HG02973 (cell line): Measurements from ENCODE around the gene FBXO10.

Source experiments
- ATAC-seq: cut with Tn5 transposase; IDR thresholded peaks from one replicate; pipeline ENCODE4 v1.9.1; 2021; ENCODE audit warnings: moderate library complexity; ENCODE audit not compliant: unreplicated experiment

The FBXO10 gene

DNA sequence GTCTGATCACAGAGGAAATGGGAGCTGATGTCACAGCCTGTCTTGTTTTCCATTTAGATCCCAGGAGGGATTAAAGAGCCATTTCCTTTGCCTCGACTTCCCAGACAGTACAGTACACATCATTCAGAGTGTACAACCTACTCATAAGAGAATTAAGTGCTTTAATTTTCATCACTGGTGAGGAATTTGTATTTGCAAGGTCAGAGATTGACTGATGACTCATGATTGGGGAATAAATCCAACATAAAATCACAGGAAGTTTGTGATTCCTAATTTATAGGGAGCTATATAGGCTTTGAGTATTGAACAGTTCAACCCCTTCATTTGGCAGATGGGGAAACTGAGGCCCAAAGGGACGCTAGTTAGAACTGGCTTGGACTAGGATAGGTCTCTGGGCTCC, 20.3 kb upstream of the FBXO10 start:
- ATAC-seq, result no peak

DNA sequence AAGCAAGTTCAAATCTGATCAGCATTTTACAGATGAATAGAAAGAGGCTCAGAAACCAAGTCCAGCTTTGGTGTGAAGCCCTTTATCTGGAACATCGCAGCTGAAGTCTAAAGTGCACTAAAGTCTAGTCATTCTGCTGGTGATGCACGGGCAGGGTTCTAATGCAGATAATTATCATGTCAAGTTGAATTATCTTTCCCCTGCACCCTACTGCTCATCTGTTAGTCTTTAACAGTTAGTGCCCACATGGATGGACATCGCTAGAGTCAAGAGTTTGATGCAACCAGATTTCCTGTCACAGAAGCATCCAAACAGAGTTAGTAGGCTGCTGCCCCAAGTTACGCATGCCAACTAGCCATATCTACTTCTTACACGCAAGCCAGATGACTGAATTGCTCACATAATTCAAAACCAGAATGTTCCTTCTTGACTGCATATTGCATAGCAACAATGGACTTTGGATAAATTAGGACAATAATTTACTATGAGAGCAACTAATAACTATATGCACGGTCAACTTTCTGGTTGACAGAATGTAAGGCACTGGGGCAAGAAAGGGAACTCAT, 17.8 kb upstream of the FBXO10 start:
- ATAC-seq, result no peak

DNA sequence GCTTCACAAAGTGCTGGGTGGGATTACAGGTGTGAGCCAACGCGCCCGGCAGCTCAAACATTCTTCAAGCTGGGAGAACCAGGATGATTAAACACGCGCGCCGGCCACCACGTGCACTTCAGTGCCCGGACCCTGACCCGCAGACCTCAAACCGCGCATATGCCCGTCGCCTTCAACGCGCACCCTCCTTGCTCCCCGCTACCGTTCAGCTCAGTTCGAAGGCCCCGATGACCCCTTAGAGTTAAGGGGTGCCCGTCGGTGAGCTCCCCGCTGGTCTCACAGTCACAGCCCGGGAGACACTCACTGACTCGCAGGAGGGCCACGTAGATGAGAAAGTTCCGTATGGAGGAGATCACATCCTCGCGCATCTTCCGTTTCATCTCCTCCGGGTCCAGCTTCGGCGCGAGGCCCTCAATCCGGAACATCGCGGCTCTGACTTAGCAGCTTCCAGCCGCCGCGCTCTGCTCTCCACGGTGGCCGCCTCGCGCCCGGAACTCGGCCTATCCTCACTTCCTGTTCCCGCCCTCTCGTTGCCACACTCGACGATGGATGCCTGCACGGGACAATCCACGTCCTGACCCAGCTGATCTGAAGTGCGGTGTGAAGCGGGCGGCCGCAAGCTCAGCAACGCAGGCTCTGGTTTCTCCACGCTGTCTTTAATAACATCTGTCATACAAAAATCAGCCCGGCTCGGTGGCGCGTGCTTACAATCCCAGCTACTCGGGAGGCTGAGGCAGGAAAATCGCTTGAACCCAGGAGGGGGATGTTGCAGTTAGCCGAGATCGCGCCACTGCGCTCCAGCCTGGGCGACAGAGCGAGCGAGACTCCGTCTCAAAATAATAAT, 16.1 kb upstream of the FBXO10 start, which contains the start of gene TOMM5:
Gene TOMM5, minus strand, starts transcription at position 490 of the 844 bp plus-strand sequence. Its CDS starts 65 bp downstream, at position 425.
- ATAC-seq, result peak; percentile 87

DNA sequence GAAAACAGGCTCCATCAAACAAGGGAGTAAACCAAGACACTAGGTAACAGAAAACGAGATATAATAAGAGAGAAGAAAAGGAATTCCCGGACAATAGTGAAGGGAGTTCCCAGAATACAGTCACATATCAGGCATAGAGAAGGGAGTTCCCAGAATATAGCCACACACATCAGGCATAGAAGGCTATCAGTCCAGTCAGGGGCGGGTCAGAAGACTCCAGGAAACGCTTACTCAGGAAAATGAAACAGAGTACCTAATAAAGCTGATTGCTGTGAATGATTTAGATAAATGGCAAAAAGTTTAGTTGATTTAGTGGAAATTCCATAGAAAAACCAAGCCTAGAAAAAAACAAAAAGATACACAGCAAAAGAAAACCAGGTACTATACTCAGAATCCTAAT, 11.3 kb upstream of the FBXO10 start:
- ATAC-seq, result no peak

DNA sequence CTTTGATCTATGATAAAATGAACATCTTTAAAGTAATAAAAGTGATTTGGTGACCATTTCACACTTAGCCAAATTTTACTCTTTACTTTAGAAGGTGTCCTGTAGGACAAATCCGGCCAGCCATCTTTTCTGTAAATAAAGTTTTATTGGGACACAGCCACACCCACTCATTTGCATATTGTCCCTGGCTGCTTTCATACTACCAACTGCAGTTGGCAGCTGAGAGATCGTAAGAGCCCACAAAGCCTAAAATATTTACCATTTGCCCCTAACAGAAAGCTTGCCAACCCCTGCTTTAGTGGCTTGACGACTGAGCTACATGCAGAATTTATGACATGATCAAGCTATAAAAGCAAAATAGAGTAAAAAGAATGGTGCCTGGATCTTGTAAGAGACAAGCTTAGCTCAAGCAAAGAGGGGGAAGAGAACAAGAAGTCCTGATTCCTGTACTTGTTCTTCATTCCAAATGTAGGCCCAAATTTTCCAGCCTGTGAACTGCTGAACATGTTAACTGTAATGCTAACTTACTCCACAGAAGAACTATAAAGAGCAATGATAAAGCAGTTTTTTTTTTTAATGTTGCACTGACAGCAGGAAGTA, 7.4 kb upstream of the FBXO10 start:
- ATAC-seq, result no peak

DNA sequence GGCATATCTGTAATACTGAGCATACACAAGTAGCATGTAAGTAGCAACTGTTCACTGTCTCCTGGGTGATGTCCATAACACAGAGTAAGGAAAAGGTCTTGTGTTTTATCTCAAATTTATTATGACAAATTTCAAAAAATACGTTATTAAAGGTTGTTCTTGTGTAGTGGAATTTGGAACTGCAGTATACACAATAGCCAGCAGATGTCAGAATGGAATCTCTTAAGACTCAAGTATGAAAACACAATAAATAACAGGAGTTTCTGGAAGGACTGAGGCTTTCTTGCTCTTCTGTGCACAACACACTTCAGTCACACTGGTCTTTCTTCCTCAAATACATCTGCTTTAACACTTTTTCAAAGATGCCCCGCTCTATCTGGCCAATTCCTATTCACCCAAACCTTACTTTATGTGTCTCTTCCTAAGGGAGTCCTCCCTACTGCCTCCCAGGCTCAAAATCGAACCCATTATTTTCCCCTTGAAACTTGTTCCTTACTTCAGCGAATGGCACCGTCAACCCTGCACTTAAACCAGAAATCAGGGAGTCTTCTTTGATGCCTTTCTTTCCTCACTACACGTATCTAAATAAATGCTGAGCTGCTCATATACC, 6.5 kb upstream of the FBXO10 start:
- no peak for ATAC-seq

DNA sequence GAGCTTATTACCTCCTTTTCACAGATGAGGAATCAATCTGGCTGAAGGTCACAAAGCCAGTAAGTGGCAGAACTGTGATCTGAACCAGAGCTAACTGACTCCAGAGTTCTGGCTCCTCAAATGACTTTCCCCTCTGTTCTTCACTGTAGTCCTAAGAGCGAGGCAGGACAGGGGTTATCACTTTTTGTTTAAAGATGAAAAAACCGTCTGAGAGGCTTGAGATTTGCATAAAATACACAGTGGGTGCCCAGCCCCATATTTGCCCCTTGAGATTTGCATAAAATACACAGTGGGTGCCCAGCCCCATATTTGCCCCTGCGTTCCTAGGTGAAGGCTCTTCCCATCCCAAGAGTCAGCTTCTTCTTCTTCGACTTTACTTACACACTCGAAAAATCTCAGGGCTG, 667 bp downstream of the FBXO10 start:
- ATAC-seq, result peak; percentile 32

DNA sequence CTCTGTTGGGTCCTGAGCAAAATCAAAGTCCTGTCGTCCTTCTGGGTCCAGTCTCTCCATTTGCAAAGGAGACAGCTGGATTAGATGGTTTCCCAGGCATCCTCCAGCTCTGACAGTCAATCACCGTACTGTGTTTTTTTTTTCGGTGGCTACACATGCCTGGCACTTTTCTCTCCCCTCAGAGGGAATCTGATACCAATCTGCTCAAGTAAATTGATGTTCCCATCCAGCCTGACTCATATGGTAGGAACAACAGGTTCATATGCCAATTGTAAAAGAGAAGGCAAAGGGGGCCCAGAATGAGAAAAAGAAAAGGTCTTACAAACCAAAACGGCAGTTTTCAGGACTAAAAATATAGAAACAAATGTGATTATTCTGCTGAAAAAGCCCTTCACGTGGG, 1.2 kb downstream of the FBXO10 start:
- no peak for ATAC-seq

DNA sequence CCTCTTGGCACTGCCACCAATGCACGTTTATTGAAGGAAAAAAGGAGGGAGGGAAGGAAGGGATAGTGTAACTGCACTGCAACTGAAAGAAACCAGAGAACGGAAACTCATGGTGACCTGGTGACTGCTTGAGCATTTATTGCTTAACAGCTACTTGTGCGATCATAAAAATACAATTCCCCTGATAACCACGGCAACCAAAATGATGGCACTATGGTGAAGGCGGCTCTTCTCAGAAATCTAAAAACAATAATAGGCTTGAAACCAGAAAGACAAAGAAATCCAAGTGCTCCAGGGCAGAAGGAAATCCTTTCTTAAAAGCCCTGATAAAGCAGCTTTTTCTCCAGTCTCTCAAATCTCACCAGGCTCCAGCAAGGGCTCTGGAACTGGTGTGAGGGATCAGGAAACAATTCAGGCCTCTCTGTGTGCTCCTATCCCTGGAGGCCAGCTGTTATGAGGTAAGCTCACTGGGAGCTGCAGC, 1.9 kb downstream of the FBXO10 start:
- ATAC-seq, result no peak

DNA sequence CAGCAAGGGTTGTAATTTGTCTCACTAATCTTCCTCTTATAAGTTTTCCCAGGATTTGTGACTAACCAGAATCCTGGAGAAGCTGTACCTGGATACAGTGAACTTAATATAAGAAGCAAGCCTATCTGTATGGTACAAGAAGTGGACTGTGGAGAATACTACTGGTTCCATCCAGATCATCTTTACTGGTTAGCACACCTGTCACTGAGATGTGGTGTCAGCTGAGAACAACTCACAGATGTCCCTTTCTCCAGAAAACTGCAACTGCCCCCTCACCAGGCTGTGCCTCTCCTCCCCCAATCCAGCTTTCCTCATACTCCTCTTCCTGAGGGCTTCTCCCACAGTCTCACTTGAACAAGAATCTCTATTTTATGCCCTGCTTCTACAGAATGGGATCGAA, 4.9 kb downstream of the FBXO10 start:
- ATAC-seq, result no peak

DNA sequence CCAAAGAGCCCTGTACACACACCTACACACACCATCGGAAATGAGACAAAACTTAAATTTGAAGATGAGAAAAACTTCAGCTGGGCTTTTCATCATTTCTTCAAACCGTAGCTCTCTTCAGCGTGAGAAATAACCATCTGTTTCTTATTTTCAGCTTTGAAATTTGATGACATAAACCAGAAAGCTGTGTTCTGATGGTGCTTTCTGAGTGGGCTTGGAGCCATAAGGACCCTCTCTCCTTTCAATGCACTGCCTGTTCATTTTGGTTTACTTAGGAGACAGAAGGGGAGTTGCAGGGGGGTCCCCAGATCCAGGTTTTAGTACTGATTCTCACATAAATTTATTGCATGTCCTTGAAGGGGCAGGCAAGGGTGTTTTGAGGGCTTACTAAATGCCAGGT, 9.5 kb downstream of the FBXO10 start:
- ATAC-seq, result no peak

DNA sequence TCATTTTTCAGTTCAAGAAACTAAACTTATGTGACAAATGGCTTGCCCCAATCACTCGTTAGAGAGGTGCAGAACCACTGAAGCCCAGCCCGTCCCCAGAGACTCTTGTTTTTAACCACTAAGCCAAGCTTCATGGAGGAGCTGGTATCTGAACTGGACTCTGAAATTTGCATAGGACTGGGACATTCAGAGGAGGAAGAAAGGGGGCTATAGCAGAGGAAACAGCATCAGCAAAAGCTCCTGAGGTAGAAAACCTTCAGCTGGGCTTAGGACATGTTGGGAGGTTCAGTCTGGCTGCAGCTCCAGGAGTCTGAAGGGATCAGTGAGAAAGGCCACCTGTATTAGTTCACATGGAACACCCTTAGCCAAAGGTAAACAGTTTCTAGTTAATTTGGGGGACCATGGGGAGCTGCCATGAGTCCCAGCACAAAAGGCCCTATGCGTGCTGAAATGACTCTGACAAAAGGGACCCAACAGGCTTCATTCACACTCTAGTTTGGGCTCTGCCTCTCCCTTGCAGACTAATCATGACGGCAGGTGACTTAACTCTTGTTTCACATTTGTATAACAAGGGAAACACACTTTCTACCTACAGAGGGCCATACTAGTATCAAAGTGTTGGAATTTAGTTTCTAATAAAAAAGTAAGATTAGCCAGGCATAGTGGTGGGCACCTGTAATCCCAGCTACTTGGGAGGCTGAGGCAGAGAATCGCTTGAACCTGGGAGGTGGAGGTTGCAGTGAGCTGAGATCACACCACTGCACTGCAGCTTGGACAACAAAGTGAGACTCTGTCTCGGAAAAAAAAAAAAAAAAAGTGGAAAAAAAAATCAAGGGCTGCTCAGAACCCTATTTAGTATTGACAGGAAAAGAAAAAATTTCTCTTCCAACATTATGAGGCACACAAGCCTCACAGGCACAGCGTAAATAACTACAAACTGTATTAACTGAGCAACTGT, 10.2 kb downstream of the FBXO10 start:
- peak; percentile 77 for ATAC-seq

DNA sequence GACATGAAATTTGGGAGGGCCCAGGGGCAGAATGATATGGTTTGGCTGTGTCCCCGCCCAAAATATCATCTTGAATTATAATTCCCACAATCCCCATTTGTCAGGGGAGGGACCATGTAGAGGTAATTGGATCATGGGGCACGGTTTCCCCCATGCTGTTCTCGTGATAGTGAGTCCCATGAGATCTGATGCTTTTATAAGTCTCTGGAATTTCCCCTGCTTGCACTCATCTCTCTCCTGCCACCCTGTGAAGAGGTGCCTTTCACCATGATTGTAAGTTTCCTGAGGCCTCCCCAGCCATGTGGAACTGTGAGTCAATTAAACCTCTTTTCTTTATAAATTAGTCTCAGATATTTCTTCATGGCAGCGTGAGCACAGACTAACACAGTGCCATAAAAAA, 11.3 kb downstream of the FBXO10 start:
- ATAC-seq, result no peak

DNA sequence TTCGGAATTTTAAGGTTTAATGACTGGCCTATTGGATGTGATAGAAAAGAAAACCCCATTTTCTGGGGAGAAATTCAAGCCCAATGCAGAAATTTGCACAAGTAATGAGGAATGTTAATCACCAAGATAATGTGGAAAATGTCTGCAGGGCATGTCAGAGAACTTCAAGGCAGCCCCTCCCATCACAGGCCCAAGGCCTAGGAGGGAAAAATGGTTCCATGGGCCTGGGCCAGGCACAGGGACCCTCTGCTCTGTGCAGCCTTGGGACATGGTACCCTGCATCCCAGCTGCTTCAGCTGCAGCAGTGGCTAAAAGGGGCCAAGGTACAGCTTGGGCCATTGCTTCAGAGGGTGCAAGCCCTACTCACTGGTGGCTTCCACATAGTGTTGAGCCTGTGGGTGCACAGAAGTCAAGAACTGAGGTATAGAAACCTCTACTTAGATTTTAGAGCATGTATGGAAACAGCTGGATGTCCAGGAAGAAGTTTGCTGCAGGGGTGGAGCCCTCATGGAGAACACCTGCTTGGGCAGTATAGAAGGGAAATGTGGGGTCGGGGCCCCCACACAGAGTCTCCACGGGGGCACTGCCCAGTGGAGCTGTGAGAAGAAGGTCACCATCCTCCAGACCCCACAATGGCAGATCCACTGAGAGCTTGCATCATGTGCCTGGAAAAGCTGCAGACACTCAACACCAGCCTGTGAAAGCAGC, 12.2 kb downstream of the FBXO10 start:
- no peak for ATAC-seq

DNA sequence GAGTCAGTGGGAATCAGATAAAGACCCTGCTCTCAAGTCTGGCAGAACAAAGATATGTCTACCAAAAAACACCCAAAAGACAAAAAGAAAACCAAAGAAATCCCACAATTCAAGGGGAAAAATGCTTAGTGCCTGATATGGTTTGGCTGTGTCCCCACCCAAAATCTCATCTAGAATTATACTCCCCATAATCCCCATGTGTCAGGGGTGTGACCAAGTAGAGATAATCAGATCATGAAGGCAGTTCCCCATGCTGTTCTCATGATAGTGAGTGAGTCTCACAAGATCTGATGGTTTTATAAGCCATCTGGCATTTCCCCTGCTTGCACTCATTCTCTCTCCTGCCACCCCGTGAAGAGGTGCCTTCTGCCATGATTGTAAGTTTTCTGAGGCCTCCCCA, 13.4 kb downstream of the FBXO10 start:
- ATAC-seq, result no peak

DNA sequence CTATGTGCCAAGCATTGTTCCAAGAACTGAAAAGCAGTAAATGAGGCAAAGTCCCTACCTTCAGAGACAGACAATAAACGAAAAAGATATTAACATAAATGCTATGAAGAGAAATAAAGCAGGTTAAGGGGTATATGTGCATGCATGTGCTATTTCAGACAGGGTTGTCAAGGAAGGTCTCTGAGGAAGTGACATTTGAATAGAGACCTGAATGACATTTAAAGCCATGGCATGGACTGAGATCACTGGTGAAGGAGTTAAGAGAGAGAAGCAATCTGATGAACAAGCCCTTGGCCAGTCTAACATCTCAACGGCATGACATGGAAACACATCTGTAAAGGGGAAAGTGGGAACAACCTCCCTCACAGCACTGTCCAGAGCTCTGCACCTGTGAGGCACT, 14.5 kb downstream of the FBXO10 start:
- ATAC-seq, result no peak

DNA sequence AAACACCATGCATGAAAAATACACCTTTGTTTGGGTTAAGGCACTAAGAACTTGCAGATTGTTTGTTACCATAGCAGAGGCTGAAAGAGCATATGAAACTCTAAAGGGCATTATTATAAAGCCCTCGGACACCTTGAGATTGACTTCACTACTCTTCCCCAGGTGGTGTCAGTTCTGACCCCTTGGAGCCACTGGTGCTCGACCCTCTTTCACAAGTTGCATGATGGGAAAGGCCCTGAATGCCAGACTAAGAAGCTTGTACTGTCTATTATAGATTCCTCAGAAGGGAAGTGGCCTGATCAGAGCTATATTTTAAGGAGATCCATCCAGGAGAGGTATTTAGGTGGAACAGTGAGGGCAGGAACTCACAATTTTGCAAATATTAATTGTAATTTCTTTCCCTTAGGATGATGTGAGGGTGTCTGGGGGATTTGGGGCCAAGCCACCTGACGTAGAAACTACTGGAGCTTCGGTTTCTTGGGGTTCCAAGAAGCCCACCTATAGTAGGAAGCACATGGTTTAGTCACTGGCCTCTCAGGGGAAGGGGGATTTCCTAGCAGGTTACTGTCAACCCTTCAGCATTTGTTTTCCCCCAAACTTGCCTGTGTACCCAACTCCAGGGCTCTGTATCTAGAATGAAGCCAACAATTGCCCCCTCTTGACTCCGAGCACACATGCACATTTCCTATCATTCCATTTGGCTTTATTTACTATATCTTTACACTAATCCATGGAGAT, 16.2 kb downstream of the FBXO10 start:
- ATAC-seq, result no peak

DNA sequence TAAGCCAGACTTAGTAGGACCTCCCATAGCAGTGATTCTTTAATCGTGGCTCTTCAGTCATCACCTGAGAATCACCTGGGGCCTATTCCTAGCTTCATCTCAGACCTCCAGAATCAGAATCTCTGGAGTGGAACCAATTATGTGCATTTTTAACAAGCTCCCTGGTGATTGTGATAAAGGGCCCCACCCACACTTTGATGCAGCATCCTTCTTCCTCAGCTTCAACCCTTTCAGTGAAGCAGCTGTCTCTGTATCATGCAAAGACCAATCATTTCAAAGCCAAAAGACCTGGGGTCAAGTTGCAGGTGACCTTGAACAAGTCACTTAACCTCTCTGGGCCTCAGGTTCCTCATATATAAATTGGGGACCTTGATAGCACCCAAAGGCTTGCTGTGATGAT, 17.1 kb downstream of the FBXO10 start:
- ATAC-seq, result no peak

DNA sequence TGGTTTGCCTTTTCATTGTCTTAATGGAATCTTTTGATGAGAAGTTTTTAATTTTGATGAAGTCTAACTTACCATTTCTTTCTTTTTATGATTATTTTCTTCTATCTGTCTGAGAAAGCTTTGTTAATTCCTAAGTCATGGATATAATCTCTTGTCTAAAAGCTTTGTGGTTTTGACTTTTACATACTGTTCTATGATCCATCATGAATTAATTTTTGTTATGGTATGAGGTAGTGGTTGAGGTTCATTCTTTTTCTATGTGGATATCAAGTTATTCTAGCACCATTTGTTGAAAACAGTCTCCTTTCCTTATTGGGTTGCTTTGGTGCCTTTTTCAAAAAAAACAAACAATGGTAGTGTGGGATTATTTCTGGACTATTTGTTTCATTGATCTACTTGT, 20.4 kb downstream of the FBXO10 start:
- ATAC-seq, result no peak
